C4-2B (cell line): ENCODE data around the gene NUCB1.
"Not testable (repeated sequence)": the region's sequence is repeated elsewhere in the genome, so short reads cannot be mapped to it uniquely, and the experiment has no call there.

Experiments used
- CTCF ChIP-seq: fragments of 450-650 bp; conservative IDR thresholded peaks from 2 replicates; pipeline ENCODE4 v1.5.1; 2017; ENCODE audit warnings: mild to moderate bottlenecking
- ZFX ChIP-seq: fragments of 450-650 bp; IDR thresholded peaks from 2 replicates; pipeline ENCODE4 v1.6.1; 2017

- TF ChIP-seq CTCF, ZFX: not testable (repeated sequence)
Measured at GRCh38 chr19:48879696-48880095, 20.4 kb upstream of the NUCB1 start.
